IMR-90 (cell line): ENCODE measurements around the gene ACLY. TPM values are rescaled to one million over a fixed set of nuclear protein-coding genes. Genes with fewer than 3 reads are reported as not detected.

Experiments
- ATAC-seq: fragments of 200-7000 bp; cut with Tn5 transposase; 2 replicates; pipeline ENCODE4 v1.9.1; 2020; ENCODE audit warnings: low read depth, mild to moderate bottlenecking, moderate library complexity
- BruUV-seq: library from RNA; stranded (reverse); fragments of 400-500 nt; replicated peaks from 2 replicates; lab custom pipeline; 2021; lab: Mats Ljungman, UMichigan
- CTCF ChIA-PET: fragments of 300-600 bp; formaldehyde crosslinking; extraction: SDS; loops from one replicate; lab custom pipeline; 2021; ENCODE audit warnings: antibody characterized with exemption; lab: Yijun Ruan, JAX
- POLR2A ChIA-PET: fragments of 300-600 bp; sonication (Branson Sonifier 250); formaldehyde crosslinking; loops from one replicate; lab custom pipeline; 2022; ENCODE audit warnings: antibody characterized with exemption; ENCODE audit not compliant: unreplicated experiment; lab: Charles Lee
- DNase-seq: peaks from one replicate; pipeline ENCODE4 v3.0.0; 2013
- H2AFZ ChIP-seq: replicated peaks from 2 replicates; pipeline ENCODE3; 2013; ENCODE audit warnings: low read length, mild to moderate bottlenecking; ENCODE audit not compliant: poor library complexity
- H2AK5ac ChIP-seq: 2 replicates; pipeline ENCODE4 v1.6.1; 2013; ENCODE audit warnings: low read depth, low read length, inconsistent platforms
- H2AK9ac ChIP-seq: replicated peaks from 2 replicates; pipeline ENCODE3; 2013; ENCODE audit warnings: mild to moderate bottlenecking, low read depth, low read length, moderate library complexity; ENCODE audit not compliant: poor library complexity
- H2BK120ac ChIP-seq: 2 replicates; pipeline ENCODE4 v1.6.1; 2013; ENCODE audit warnings: low read depth, low read length, inconsistent platforms
- H2BK15ac ChIP-seq: 3 replicates; pipeline ENCODE4 v1.6.1; 2013; ENCODE audit warnings: low read depth, low read length, inconsistent platforms
- H2BK20ac ChIP-seq: 2 replicates; pipeline ENCODE4 v1.6.1; 2013; ENCODE audit warnings: low read depth, mild to moderate bottlenecking, inconsistent platforms, low read length, moderate library complexity
- H2BK5ac ChIP-seq: 2 replicates; pipeline ENCODE4 v1.6.1; 2013; ENCODE audit warnings: mild to moderate bottlenecking, low read depth, low read length, inconsistent platforms; ENCODE audit not compliant: poor library complexity, severe bottlenecking
- H3K14ac ChIP-seq: replicated peaks from 2 replicates; pipeline ENCODE4 v1.6.1; 2013; ENCODE audit warnings: low read depth, low read length, inconsistent platforms
- H3K18ac ChIP-seq: 2 replicates; pipeline ENCODE4 v1.6.1; 2013; ENCODE audit warnings: low read depth, low read length, control low read depth
- H3K23ac ChIP-seq: 2 replicates; pipeline ENCODE4 v1.6.1; 2013; ENCODE audit warnings: low read depth, low read length, inconsistent platforms
- H3K27ac ChIP-seq: 2 replicates; pipeline ENCODE4 v1.5.1; 2013; ENCODE audit warnings: mild to moderate bottlenecking, control low read depth, low read length; ENCODE audit not compliant: insufficient read depth
- H3K27me3 ChIP-seq: 2 replicates; pipeline ENCODE4 v1.6.1; 2013; ENCODE audit warnings: low read length; ENCODE audit not compliant: control insufficient read depth, insufficient read depth
- H3K36me3 ChIP-seq: 2 replicates; pipeline ENCODE4 v1.6.1; 2013; ENCODE audit warnings: low read length, mixed read lengths; ENCODE audit not compliant: control insufficient read depth, insufficient read depth
- H3K4ac ChIP-seq: 2 replicates; pipeline ENCODE4 v1.6.1; 2013; ENCODE audit warnings: low read depth, low read length, inconsistent platforms
- H3K4me1 ChIP-seq: 2 replicates; pipeline ENCODE4 v1.6.1; 2013; ENCODE audit warnings: low read length, mixed read lengths; ENCODE audit not compliant: control insufficient read depth, insufficient read depth
- H3K4me2 ChIP-seq: 2 replicates; pipeline ENCODE4 v1.6.1; 2013; ENCODE audit warnings: low read depth, mild to moderate bottlenecking, control low read depth, low read length, moderate library complexity
- H3K4me3 ChIP-seq: 2 replicates; pipeline ENCODE4 v1.5.1; 2013; ENCODE audit warnings: low read depth, mild to moderate bottlenecking, control low read depth, low read length, moderate library complexity; ENCODE audit not compliant: insufficient read depth
- H3K56ac ChIP-seq: 2 replicates; pipeline ENCODE4 v1.6.1; 2013; ENCODE audit warnings: low read length, inconsistent platforms; ENCODE audit not compliant: insufficient read depth; ENCODE audit errors: extremely low read depth
- H3K79me1 ChIP-seq, 2 experiments: 2 replicates each; pipeline ENCODE4 v1.6.1; 2013; ENCODE audit warnings: low read length in 2 of 2, inconsistent platforms in 1 of 2, low read depth in 1 of 2
- H3K9ac ChIP-seq: 2 replicates; pipeline ENCODE4 v1.6.1; 2013; ENCODE audit warnings: low read depth, low read length, control low read depth
- H3K9me1 ChIP-seq: 2 replicates; pipeline ENCODE4 v1.6.1; 2013; ENCODE audit warnings: low read length, inconsistent platforms; ENCODE audit not compliant: insufficient read depth
- H3K9me3 ChIP-seq: 2 replicates; pipeline ENCODE4 v1.6.1; 2013; ENCODE audit warnings: low read length; ENCODE audit not compliant: control insufficient read depth, insufficient read depth
- H4K20me1 ChIP-seq: 2 replicates; pipeline ENCODE4 v1.6.1; 2013; ENCODE audit warnings: low read length, inconsistent platforms; ENCODE audit not compliant: insufficient read depth
- H4K5ac ChIP-seq: 2 replicates; pipeline ENCODE4 v1.6.1; 2013; ENCODE audit warnings: mild to moderate bottlenecking, low read depth, low read length, control low read depth
- H4K8ac ChIP-seq, 2 experiments: 2 replicates each; pipeline ENCODE4 v1.6.1; 2013; ENCODE audit warnings: low read depth in 2 of 2, low read length in 2 of 2, control low read depth in 1 of 2, inconsistent platforms in 1 of 2
- H4K91ac ChIP-seq: 2 replicates; pipeline ENCODE4 v1.6.1; 2013; ENCODE audit warnings: low read depth, low read length, inconsistent platforms; ENCODE audit not compliant: insufficient read depth
- BHLHE40 ChIP-seq: fragments of 150-350 bp; IDR thresholded peaks from 2 replicates; pipeline ENCODE4 v1.6.1; 2016; ENCODE audit warnings: mild to moderate bottlenecking, low read depth, low read length
- FOS ChIP-seq: fragments of 150-350 bp; IDR thresholded peaks from 2 replicates; pipeline ENCODE4 v1.6.1; 2016; ENCODE audit warnings: low read depth, low read length
- MAFK ChIP-seq: IDR thresholded peaks from 2 replicates; pipeline ENCODE4 v1.6.1; 2012; ENCODE audit warnings: low read depth, low read length, improper control_type of control experiment
- MXI1 ChIP-seq: IDR thresholded peaks from 2 replicates; pipeline ENCODE4 v1.6.1; 2012; ENCODE audit warnings: low read depth, mild to moderate bottlenecking, low read length, moderate library complexity, borderline replicate concordance
- POLR2A ChIP-seq: IDR thresholded peaks from 2 replicates; pipeline ENCODE4 v1.6.1; 2012; ENCODE audit warnings: mild to moderate bottlenecking, low read depth, low read length
- RAD21 ChIP-seq: IDR thresholded peaks from 2 replicates; pipeline ENCODE4 v1.6.1; 2012; ENCODE audit warnings: low read length, improper control_type of control experiment
- RCOR1 ChIP-seq: IDR thresholded peaks from 2 replicates; pipeline ENCODE4 v1.6.1; 2012; ENCODE audit warnings: mild to moderate bottlenecking, low read length, improper control_type of control experiment; ENCODE audit not compliant: insufficient replicate concordance
- RFX5 ChIP-seq: IDR thresholded peaks from 2 replicates; pipeline ENCODE4 v1.8.0; 2012; ENCODE audit warnings: low read depth, mild to moderate bottlenecking, low read length, moderate library complexity
- SMC3 ChIP-seq: fragments of 150-350 bp; IDR thresholded peaks from 2 replicates; pipeline ENCODE4 v1.6.1; 2016; ENCODE audit warnings: low read depth, mild to moderate bottlenecking, antibody characterized with exemption, low read length, moderate library complexity
- WGBS, 2 experiments: methylation state at CpG; one replicate each; pipeline versions ENCODE4 v1.1.5 to v1.1.7; 2013; ENCODE audit warnings: missing lambda C conversion rate in 2 of 2; ENCODE audit not compliant: insufficient read length in 1 of 2; ENCODE audit errors: extremely low coverage in 2 of 2; 5-methylcytosine and 5-hydroxymethylcytosine counted together
- dilution Hi-C: fragments of 300-500 bp; cut with HindIII; formaldehyde crosslinking; loops from one replicate; pipeline ENCODE4 v1.14.3; 2018; ENCODE audit warnings: low sequenced_read_pairs; ENCODE audit not compliant: unreplicated experiment
- in situ Hi-C: fragments of 300-500 bp; cut with MboI; formaldehyde crosslinking; loops from 3 replicates; pipeline ENCODE4 v1.14.3; 2019; ENCODE audit warnings: low sequenced_read_pairs, inconsistent platforms, mixed read lengths
- intact Hi-C: fragments of 100-400 bp; cut with micrococcal nuclease; formaldehyde crosslinking; loops from 2 replicates; pipeline ENCODE4 v1.10.0; 2022
- polyA plus RNA-seq, 3 experiments: library from polyadenylated mRNA; depleted of rRNA; stranded (reverse); fragments of >200 nt; gene quantifications; 2 replicates each; pipeline ENCODE4 v1.2.3, GENCODE V29; 2012; ENCODE audit warnings: low replicate concordance in 1 of 3
- total RNA-seq: library from RNA; depleted of rRNA; stranded (reverse); fragments of >200 nt; gene quantifications from 2 replicates; pipeline ENCODE4 v1.2.3, GENCODE V29; 2012

Gene ACLY
- total and polyA plus RNA-seq, 2 of the 4 experiments (the other 2 are of a cell fraction), result 167 to 230 TPM

- TF ChIP-seq RFX5 (no peak), RAD21 (peak; percentile 58), MAFK (no peak), SMC3 (peak; percentile 56)
Observed at GRCh38 chr17:41930009-41930832, 11.5 kb upstream of the ACLY start, which contains the start of gene ODAD4 (continued).

GRCh38 chr17:41928693-41929251 lies 10.0 kb upstream of the ACLY start:
- H3K9me1 ChIP-seq, result peaks cover 9% of the 10 kb centered on the region
- no peak overlapping the region for H3K56ac ChIP-seq
- H2BK15ac ChIP-seq, result peak overlapping the region; percentile 70; the same call in 2 of the 3 replicates
- H3K23ac ChIP-seq, result peak overlapping the region; percentile 35; the same call in 1 of the 2 replicates
- ChIA-PET CTCF (interaction anchor here (0.5 to 1.0 kb wide), 3 partner anchors 10 to 1703 kb away, joined by 3 to 9 read pairs (median 5); partner anchors contain the start of gene ACLY), POLR2A (interaction anchor here (0.6 to 0.9 kb wide), 2 partner anchors 10 to 108 kb away, joined by 3 to 22 read pairs; partner anchors contain the start of gene ACLY)
- H3K4ac ChIP-seq, result peak overlapping the region; percentile 74; the same call in 1 of the 2 replicates
- no TSS peak for BruUV-seq
- peak overlapping the region; percentile 84 to 88 for H4K8ac ChIP-seq
- no peaks in the 10 kb centered on the region for H4K20me1 ChIP-seq
- ATAC-seq (no peak), DNase-seq (no peak)
- H3K79me1 ChIP-seq, result peaks cover 3 to 13% of the 10 kb centered on the region in 2 experiments; a peak in 2 of 4 replicates
- peak overlapping the region; percentile 83 for H2AK5ac ChIP-seq
- H3K18ac ChIP-seq, result no peak overlapping the region
- no peak overlapping the region for H4K5ac ChIP-seq
- H3K27me3 ChIP-seq, result no peaks in the 10 kb centered on the region
- no peak overlapping the region for H2AFZ ChIP-seq
- dilution Hi-C loops, result no loop called here
- TF ChIP-seq MXI1 (no peak), BHLHE40 (no peak), FOS (no peak), RCOR1 (no peak), POLR2A (no peak)
- no peaks in the 10 kb centered on the region; the same call in 1 of the 2 replicates for H3K4me1 ChIP-seq
- H2BK5ac ChIP-seq, result peak overlapping the region; percentile 41
- H2AK9ac ChIP-seq, result peak overlapping the region; percentile 76
- no peak overlapping the region for H3K9ac ChIP-seq
- intact Hi-C loops, result no loop called here
- 0 out of 2 replicates have a peak overlapping the region, but pooled peaks have one; percentile 1 for H3K14ac ChIP-seq
- in situ Hi-C loops, result no loop called here
- H2BK120ac ChIP-seq, result no peak overlapping the region
- no peaks in the 10 kb centered on the region for H3K9me3 ChIP-seq
- no peak overlapping the region for H4K91ac ChIP-seq
- WGBS, 2 experiments, result no CpG with 5 or more reads among the region's 6 CpGs
- H2BK20ac ChIP-seq, result no peak overlapping the region
- H3K36me3 ChIP-seq, result no peaks in the 10 kb centered on the region
- H3K27ac ChIP-seq, result no peak overlapping the region
- H3K4me2 ChIP-seq, result no peak overlapping the region
- H3K4me3 ChIP-seq, result no peak overlapping the region
